ENCODE data around the gene ALDH3A1.

Gene ALDH3A1

GRCh38 chr17:19744492-19744891 is 3.6 kb downstream of the ALDH3A1 start:
- no peak for TF ChIP-seq Cebpa-rat (IDR thresholded peaks at IDR 0.05)
- no peaks in the 10 kb centered on the region; a peak in 1 of 22 replicates for H3K27me3 ChIP-seq
- H3K4me1 ChIP-seq: peaks cover 0 to 8% (median 3%) of the 10 kb centered on the region in 10 experiments; a peak in 6 of 20 replicates
- peaks cover 0 to 7% (median 0%) of the 10 kb centered on the region in 11 experiments; a peak in 2 of 22 replicates for H4K20me1 ChIP-seq
- no peaks in the 10 kb centered on the region for H3K36me3 ChIP-seq
- peak overlapping the region in 3 of 11 experiments; percentile 18 to 40 (median 35); a peak in 3 of 22 replicates for H3K27ac ChIP-seq
- H3K9me3 ChIP-seq (replicated peaks in 1 of 11): no peaks in the 10 kb centered on the region
- H3K4me3 ChIP-seq: peak overlapping the region; percentile 39 to 70 (median 54)
- H3K4me2 ChIP-seq: peak overlapping the region; percentile 73 to 92 (median 85)
- H3K9ac ChIP-seq: peak overlapping the region in 9 of 11 experiments; percentile 15 to 71 (median 58); a peak in 15 of 22 replicates

DNA sequence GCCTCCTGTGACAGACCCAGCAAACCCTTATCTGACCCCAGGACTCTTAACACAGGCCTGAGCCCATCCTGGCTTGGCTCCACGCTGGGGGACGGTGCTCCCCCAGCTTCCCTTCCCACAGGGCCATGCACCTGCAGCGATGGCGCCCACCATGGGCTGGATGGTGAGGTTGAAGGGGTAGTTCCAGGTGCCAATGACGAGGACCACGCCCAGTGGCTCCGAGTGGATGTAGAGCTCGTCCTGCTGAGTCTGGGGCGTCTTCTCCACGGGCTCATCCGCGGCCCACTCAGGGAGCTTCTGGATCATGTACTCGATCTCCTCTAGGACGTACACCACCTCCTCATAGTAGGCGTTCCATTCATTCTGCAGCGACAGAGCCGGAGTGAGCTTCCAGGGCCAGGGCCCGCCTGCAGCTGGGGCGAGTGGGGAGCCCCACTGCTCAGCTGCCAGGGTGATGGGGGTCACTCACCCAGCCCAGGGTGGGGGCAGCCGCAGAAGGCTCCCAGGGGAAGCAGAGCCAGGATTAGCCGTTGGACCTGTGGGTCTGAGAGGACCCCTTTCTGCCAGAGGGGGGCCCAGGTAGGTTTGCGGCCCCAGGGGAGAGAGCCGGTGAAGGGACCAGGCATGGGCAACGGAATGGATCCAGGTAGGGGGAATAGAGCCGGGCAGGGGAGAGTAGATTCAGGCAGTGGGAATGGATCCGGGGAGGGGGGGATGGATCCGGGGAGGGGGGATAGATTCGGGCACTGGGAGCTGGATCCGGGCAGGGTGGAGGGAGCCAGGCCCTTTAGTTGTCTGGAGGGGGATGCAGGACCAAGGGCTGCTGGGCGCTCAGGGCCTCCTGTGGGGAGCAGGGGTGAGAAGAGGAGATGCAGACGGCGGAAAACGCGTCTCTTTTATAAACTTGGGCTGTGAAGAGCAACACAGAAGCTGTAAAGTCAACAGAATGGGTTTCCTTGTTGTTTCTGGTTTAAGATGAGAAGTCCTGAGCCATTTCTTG is 4.7 kb downstream of the ALDH3A1 start:
- no peak for TF ChIP-seq Cebpa-rat (IDR thresholded peaks at IDR 0.05)
- Histone ChIP-seq H3K36me3 (no peaks in the 10 kb centered on the region), H3K4me1 (peaks cover 0 to 8% (median 3%) of the 10 kb centered on the region in 10 experiments; a peak in 6 of 20 replicates), H3K27ac (no peak overlapping the region), H3K4me3 (no peak overlapping the region), H3K4me2 (peak overlapping the region in 1 of 11 experiments; percentile 85; a peak in 1 of 22 replicates), H3K9me3 (replicated peaks in 1 of 11) (no peaks in the 10 kb centered on the region), H3K9ac (no peak overlapping the region), H3K27me3 (no peaks in the 10 kb centered on the region; a peak in 1 of 22 replicates), H4K20me1 (peaks cover 0 to 12% (median 0%) of the 10 kb centered on the region in 11 experiments; a peak in 2 of 22 replicates)

DNA sequence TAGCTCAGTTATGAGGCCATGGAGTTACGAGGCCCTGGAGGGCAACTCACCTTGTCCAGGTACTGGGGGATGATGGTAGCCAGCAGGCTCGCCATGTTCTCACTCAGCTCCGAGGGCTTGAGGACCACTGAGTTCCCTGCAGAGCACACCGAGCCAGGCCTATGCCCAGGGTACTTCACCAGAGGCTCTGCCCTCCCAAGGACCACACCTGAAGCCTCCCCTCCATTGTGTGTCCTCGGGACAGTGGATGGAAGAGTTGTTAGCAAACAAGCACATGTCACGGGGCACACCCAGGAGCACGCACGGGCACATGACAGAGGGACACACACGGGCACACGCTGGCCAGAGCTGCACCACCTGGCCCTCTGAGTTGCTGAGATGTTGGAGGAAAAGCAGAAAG is 5.6 kb downstream of the ALDH3A1 start:
- Histone ChIP-seq H3K27ac (no peak overlapping the region), H3K4me1 (peaks cover 0 to 8% (median 3%) of the 10 kb centered on the region in 10 experiments; a peak in 6 of 20 replicates), H4K20me1 (peaks cover 0 to 12% (median 0%) of the 10 kb centered on the region in 11 experiments; a peak in 2 of 22 replicates), H3K36me3 (no peaks in the 10 kb centered on the region), H3K9me3 (replicated peaks in 1 of 11) (no peaks in the 10 kb centered on the region), H3K27me3 (no peaks in the 10 kb centered on the region; a peak in 1 of 22 replicates), H3K4me3 (no peak overlapping the region), H3K4me2 (no peak overlapping the region), H3K9ac (no peak overlapping the region)
- no peak for TF ChIP-seq Cebpa-rat (IDR thresholded peaks at IDR 0.05)

- H3K4me1 ChIP-seq: peaks cover 0 to 8% (median 3%) of the 10 kb centered on the region in 10 experiments; a peak in 6 of 20 replicates
- no peak overlapping the region for H3K4me3 ChIP-seq
- no peak overlapping the region for H3K27ac ChIP-seq
- no peak overlapping the region for H3K9ac ChIP-seq
- H3K36me3 ChIP-seq: no peaks in the 10 kb centered on the region
- peaks cover 0 to 12% (median 0%) of the 10 kb centered on the region in 11 experiments; a peak in 2 of 22 replicates for H4K20me1 ChIP-seq
- no peaks in the 10 kb centered on the region; a peak in 1 of 22 replicates for H3K27me3 ChIP-seq
- H3K9me3 ChIP-seq (replicated peaks in 1 of 11): no peaks in the 10 kb centered on the region
- TF ChIP-seq Cebpa-rat (IDR thresholded peaks at IDR 0.05): no peak
- no peak overlapping the region for H3K4me2 ChIP-seq
Observed at GRCh38 chr17:19741832-19742457, 6.2 kb downstream of the ALDH3A1 start.

DNA sequence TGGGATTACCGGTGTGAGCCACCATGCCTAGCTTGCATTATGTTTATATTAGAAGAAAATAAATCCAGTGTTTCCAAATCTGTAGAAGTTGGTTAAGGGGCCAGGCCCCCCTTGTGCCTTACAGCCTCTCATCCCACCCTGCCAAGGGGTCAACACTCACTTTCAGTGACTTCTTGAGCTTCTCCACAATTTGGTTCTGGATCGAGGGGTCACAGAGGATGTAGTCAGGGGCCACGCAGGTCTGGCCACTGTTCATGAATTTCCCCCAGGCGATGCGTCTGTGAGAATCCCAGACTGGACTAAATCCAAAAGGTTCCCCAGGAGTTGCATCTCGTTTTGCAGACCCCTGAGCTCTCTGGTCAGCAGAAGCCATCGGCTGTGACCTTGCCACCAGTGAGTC is 7.2 kb downstream of the ALDH3A1 start:
- Histone ChIP-seq H3K9ac (no peak overlapping the region), H3K36me3 (no peaks in the 10 kb centered on the region), H3K4me1 (peaks cover 0 to 8% (median 3%) of the 10 kb centered on the region in 10 experiments; a peak in 6 of 20 replicates), H3K4me2 (no peak overlapping the region), H3K27me3 (no peaks in the 10 kb centered on the region; a peak in 1 of 22 replicates), H4K20me1 (peaks cover 0 to 12% (median 0%) of the 10 kb centered on the region in 11 experiments; a peak in 2 of 22 replicates), H3K4me3 (no peak overlapping the region), H3K9me3 (replicated peaks in 1 of 11) (no peaks in the 10 kb centered on the region), H3K27ac (no peak overlapping the region)
- TF ChIP-seq Cebpa-rat (IDR thresholded peaks at IDR 0.05): no peak

- Histone ChIP-seq H3K27me3 (no peaks in the 10 kb centered on the region), H4K20me1 (peaks cover 0 to 12% (median 0%) of the 10 kb centered on the region in 11 experiments; a peak in 2 of 22 replicates), H3K4me3 (no peak overlapping the region), H3K4me1 (peaks cover 0 to 3% (median 0%) of the 10 kb centered on the region in 10 experiments; a peak in 2 of 20 replicates), H3K4me2 (no peak overlapping the region), H3K9ac (no peak overlapping the region), H3K9me3 (replicated peaks in 1 of 11) (no peaks in the 10 kb centered on the region), H3K27ac (no peak overlapping the region), H3K36me3 (no peaks in the 10 kb centered on the region)
- TF ChIP-seq Cebpa-rat (IDR thresholded peaks at IDR 0.05): no peak
Observed at GRCh38 chr17:19739241-19740201, 8.6 kb downstream of the ALDH3A1 start.

DNA sequence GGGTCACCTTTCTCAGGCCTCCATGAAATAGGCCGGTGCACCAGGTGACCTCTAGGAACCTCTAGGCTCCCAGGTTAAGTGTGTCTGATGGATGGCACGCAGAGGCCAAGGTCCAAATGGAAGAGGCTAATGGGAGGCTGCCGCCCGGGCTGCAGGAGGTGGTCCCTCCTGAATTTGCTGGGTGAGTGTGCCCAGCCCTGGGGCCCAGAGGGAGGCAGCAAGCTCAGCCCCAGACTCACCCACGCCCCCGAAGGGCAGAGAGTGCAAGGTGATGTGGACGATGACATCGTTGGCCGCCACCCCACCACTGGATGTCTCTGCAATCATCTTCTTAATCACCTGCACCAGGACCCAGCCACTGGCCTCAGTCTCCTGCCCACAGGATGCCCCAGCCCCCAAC is 9.3 kb downstream of the ALDH3A1 start:
- no peaks in the 10 kb centered on the region for H3K27me3 ChIP-seq
- H3K4me3 ChIP-seq: no peak overlapping the region
- no peak overlapping the region for H3K4me2 ChIP-seq
- H3K9me3 ChIP-seq (replicated peaks in 1 of 11): no peaks in the 10 kb centered on the region
- H4K20me1 ChIP-seq: peaks cover 0 to 12% (median 0%) of the 10 kb centered on the region in 11 experiments; a peak in 2 of 22 replicates
- H3K27ac ChIP-seq: no peak overlapping the region
- no peaks in the 10 kb centered on the region for H3K4me1 ChIP-seq
- H3K9ac ChIP-seq: no peak overlapping the region
- TF ChIP-seq Cebpa-rat (IDR thresholded peaks at IDR 0.05): no peak
- no peaks in the 10 kb centered on the region for H3K36me3 ChIP-seq

GRCh38 chr17:19738073-19738449 is 10.0 kb downstream of the ALDH3A1 start:
- no peak overlapping the region for H3K4me2 ChIP-seq
- no peaks in the 10 kb centered on the region for H3K36me3 ChIP-seq
- H3K27me3 ChIP-seq: no peaks in the 10 kb centered on the region
- no peaks in the 10 kb centered on the region for H3K4me1 ChIP-seq
- TF ChIP-seq Cebpa-rat (IDR thresholded peaks at IDR 0.05): no peak
- H3K4me3 ChIP-seq: no peak overlapping the region
- peaks cover 0 to 12% (median 0%) of the 10 kb centered on the region in 11 experiments; a peak in 2 of 22 replicates for H4K20me1 ChIP-seq
- no peak overlapping the region for H3K9ac ChIP-seq
- H3K9me3 ChIP-seq (replicated peaks in 1 of 11): no peaks in the 10 kb centered on the region
- no peak overlapping the region for H3K27ac ChIP-seq
